Kidney (tissue), 14 donors: ENCODE data around the gene DNMT3B. TPM values are rescaled to one million over a fixed set of nuclear protein-coding genes. Genes with fewer than 3 reads are reported as not detected.

Source experiments
- DNase-seq, 5 donors: peaks; one replicate each; pipeline ENCODE4 v3.0.0-alpha.2; 2013 to 2020
- FAIRE-seq: peaks from 2 replicates; lab custom pipeline; 2012; peaks lifted over from hg19 to GRCh38; lab: Jason Lieb, UNC
- H3K27ac ChIP-seq, 2 donors: one replicate each; pipeline ENCODE4 v1.7.0; 2013; ENCODE audit warnings: low read depth in 2 of 2, low read length in 2 of 2, inconsistent platforms in 1 of 2
- H3K27me3 ChIP-seq: one replicate; pipeline ENCODE4 v1.7.1; 2013; ENCODE audit warnings: low read length, inconsistent platforms; ENCODE audit not compliant: control insufficient read depth, insufficient read depth
- H3K36me3 ChIP-seq, 3 donors: one replicate each; pipeline versions ENCODE4 v1.7.0 to v1.7.1; 2013; ENCODE audit warnings: low read length in 3 of 3, control low read depth in 1 of 3, inconsistent platforms in 1 of 3; ENCODE audit not compliant: insufficient read depth in 3 of 3, control insufficient read depth in 2 of 3
- H3K4me1 ChIP-seq, 3 donors: one replicate each; pipeline versions ENCODE4 v1.7.0 to v1.7.1; 2013; ENCODE audit warnings: low read length in 3 of 3, inconsistent platforms in 1 of 3, low read depth in 1 of 3; ENCODE audit not compliant: control insufficient read depth in 2 of 3, insufficient read depth in 2 of 3
- H3K4me3 ChIP-seq, 3 donors: one replicate each; pipeline versions ENCODE4 v1.7.0 to v1.8.1; 2013; ENCODE audit warnings: low read length in 3 of 3, control low read depth in 1 of 3, inconsistent platforms in 1 of 3
- H3K9ac ChIP-seq, 3 donors: one replicate each; pipeline versions ENCODE4 v1.7.0 to v1.7.1; 2013; ENCODE audit warnings: low read length in 3 of 3, control low read depth in 1 of 3, inconsistent platforms in 1 of 3
- H3K9me3 ChIP-seq, 3 donors: one replicate each; pipeline versions ENCODE4 v1.7.0 to v1.7.1; 2013; ENCODE audit warnings: low read length in 3 of 3, control low read depth in 1 of 3, inconsistent platforms in 1 of 3; ENCODE audit not compliant: control insufficient read depth in 2 of 3, insufficient read depth in 1 of 3
- intact Hi-C: fragments of 100-400 bp; cut with DNase I; formaldehyde crosslinking; loops from one replicate; pipeline ENCODE4 v1.11.1; 2022
- polyA plus RNA-seq: library from polyadenylated mRNA; stranded (reverse); fragments of 350-450 nt; fragmentation: Illumina TruSeq; extraction: RNeasy Lipid Tissue Mini Kit (QIAGEN cat#74804); gene quantifications from one replicate; pipeline ENCODE4 v1.2.3, GENCODE V29; 2014; ENCODE audit warnings: low read depth, low replicate concordance; ENCODE audit not compliant: insufficient read depth
- total RNA-seq: library from RNA; stranded (reverse); fragmentation: NEBNext Ultra II Directional; extraction: Animal tissue kit (Norgen Biotek cat#: 25700); gene quantifications from one replicate; pipeline ENCODE4 v1.2.1, GENCODE V29; 2021
- TF ChIP-seq, protein P1 (sequence below): IDR thresholded peaks from 3 replicates; pipeline ENCODE4 v1.5.1; 2012; ENCODE audit warnings: mild to moderate bottlenecking, moderate library complexity, borderline replicate concordance; ENCODE audit not compliant: insufficient read depth; ENCODE audit errors: extremely low read depth
- donor health status: control.
- donor health status: control.
- donor health status: control.
- donor health status: control.
- donor health status: control.
- donor health status: DM: yes; HTN: yes; CAD: no.
- donor health status: Normal renal cell carcinoma (clear cell type).

DNMT3B gene
- total and polyA plus RNA-seq, 2 donors from 2014 or later, result 1.2 to 2.9 TPM

DNA sequence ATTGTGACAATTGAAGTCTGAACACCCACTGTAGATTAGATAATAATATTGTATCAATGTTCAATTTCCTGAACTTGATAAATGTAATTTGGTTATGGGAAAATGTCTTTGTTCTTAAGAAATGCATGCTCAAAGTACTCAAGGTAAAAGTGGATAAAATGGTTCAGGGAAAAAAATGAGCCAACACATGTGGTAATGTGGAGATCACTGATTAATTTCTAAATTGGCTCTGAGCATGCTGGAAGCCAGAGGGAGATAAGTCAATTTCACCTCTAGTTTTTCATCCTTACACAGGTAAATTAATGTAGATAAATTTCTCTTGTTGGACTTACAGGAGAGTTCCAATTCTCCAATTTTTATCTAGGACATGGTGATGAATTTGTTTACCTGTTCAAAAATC is 10.9 kb upstream of the DNMT3B start:
- Histone ChIP-seq H3K4me3 (no peak overlapping the region), H3K9me3 (no peaks in the 10 kb centered on the region), H3K27me3 (no peaks in the 10 kb centered on the region), H3K9ac (no peak overlapping the region), H3K36me3 (no peaks in the 10 kb centered on the region), H3K27ac (no peak overlapping the region), H3K4me1 (no peaks in the 10 kb centered on the region)
- DNase-seq (no peak), FAIRE-seq (no peak)
- intact Hi-C loops, result no loop called here
- TF ChIP-seq, protein P1, sequence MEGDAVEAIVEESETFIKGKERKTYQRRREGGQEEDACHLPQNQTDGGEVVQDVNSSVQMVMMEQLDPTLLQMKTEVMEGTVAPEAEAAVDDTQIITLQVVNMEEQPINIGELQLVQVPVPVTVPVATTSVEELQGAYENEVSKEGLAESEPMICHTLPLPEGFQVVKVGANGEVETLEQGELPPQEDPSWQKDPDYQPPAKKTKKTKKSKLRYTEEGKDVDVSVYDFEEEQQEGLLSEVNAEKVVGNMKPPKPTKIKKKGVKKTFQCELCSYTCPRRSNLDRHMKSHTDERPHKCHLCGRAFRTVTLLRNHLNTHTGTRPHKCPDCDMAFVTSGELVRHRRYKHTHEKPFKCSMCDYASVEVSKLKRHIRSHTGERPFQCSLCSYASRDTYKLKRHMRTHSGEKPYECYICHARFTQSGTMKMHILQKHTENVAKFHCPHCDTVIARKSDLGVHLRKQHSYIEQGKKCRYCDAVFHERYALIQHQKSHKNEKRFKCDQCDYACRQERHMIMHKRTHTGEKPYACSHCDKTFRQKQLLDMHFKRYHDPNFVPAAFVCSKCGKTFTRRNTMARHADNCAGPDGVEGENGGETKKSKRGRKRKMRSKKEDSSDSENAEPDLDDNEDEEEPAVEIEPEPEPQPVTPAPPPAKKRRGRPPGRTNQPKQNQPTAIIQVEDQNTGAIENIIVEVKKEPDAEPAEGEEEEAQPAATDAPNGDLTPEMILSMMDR, result no peak

DNA sequence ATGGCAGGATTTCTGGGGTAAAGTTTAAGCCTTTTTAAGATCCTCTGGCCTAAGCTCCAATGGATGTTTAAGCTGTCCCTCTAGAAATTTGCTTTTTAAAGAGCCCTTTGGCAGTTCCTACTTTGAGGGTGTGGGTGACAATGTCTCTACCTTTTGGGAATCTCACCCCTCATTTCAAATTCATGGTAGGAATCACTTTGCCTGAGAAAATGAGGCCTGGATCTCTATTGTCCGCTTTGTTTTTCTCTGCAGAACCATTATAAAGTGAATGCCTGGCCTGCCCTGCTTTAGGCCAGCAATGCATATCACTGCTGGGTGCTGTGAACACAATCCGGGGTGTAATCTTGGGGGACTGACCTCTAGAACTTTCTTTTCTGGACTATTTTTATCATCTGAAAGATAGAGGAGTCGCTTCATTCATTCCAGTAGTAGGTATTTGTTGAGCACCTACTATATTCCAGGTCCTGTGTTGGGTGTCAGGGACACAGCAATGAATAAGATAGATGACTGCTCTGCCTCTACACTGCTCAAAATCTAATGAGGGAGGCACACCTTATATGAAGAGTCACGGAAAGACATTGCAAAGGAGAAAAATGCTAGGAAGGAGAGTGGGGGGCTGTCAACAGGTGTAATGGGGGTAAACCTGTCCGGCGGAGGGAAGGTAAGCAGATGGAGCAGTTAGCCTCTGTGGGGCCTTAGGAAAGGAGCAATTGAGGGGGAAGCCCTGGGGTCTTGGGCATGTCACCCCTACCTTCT is 10.3 kb upstream of the DNMT3B start:
- DNase-seq (no peak), FAIRE-seq (no peak)
- no peaks in the 10 kb centered on the region for H3K36me3 ChIP-seq
- no peaks in the 10 kb centered on the region for H3K4me1 ChIP-seq
- H3K9ac ChIP-seq, result no peak overlapping the region
- intact Hi-C loops, result no loop called here
- H3K27me3 ChIP-seq, result no peaks in the 10 kb centered on the region
- H3K4me3 ChIP-seq, result no peak overlapping the region
- TF ChIP-seq, protein P1, result no peak
- no peak overlapping the region for H3K27ac ChIP-seq
- H3K9me3 ChIP-seq, result no peaks in the 10 kb centered on the region

DNA sequence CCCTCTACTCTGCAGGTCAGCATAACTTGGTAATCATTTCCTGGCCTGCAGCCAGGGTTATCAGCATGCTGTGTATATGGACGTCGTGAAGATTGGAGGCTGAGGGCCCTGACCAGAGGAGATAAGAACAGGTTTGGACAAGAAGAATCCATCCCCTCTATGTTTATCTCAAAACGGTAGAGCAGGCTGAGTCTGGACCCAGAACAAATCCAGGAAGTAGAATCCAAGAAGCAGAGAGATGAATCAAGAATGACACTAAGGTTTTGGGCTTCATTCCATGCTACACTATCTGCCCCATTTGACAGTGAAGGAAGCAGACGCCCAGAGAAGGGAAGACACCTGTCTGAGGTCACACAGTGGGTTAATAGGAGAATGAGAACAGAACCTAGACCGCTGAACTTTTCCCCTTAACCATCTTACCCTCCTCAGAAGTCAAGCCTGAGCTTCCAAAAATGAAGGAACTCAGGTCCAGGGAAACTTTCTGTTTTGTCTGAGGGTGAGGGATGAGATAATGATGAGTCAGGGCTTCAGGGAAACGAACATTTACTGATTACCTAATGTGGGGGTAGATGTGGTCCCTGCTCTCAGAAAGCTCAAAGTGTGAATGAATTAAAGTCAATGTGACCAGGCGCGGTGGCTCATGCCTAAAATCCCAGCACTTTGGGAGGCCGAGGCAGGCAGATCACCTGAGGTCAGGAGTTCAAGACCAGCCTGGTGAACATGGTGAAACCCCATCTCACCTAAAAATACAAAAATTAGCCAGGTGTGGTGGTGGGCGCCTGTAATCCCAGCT is 9.5 kb upstream of the DNMT3B start:
- Histone ChIP-seq H3K27ac (no peak overlapping the region), H3K9ac (no peak overlapping the region), H3K36me3 (no peaks in the 10 kb centered on the region), H3K9me3 (no peaks in the 10 kb centered on the region), H3K4me3 (no peak overlapping the region), H3K27me3 (no peaks in the 10 kb centered on the region), H3K4me1 (no peaks in the 10 kb centered on the region)
- TF ChIP-seq, protein P1, result no peak
- intact Hi-C loops, result no loop called here
- FAIRE-seq, result no peak
- DNase-seq, result no peak
